ENCODE data around the gene AQP5. TPM values are rescaled to one million over a fixed set of nuclear protein-coding genes. Genes with fewer than 3 reads are reported as not detected.
A peak's percentile ranks its signal among the peaks of the same experiment; 100 is the strongest.

Gene AQP5
- total and polyA plus RNA-seq, 2 of the 8 experiments (the other 6 are each of a cell fraction or from before 2014, with no cell fraction given), result 2.5 to 3.2 TPM

DNA sequence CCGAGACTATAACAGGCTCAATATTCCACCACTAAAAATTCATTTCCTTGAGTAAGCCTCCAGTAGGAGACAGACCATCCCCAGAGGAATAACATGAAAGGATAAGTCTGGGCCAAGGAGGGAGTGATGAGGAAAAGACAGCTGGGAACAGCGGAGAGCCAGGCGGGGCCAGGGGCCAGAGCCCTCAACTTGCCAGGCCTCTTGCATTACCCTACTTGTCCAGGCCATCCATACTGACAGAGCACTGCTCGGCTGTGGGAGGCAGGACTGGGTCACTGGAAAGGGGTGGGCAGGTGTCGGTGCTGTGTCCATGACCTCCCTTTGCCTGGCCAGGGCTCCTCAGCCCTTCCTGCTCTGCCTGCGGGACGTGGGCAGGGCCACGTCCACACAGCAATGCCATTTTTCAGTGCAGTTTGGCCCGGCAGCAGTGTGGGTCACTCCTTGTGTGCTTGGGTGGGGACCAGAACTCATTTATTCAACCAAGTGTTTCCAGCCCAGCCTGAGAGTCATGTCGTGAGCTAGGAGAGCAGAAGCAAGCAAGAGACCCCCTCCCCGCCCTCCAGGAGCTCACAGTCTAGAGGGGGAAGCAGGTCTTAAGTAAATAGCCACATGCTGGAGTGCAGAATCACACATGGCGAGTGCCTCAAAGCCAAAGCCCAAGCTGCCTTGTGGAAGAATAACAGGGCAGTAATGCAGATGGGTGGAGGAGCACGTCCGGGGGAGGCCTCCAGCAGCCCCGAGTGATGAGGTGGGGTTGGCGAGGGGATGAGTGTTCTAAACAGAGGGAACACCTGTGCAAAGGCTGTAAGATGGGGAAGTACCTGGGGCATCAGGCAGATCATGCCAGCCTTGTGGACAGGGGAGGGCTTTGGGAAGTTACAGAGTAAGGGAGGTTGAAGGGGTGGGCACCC lies 49.1 kb upstream of the AQP5 start:
- 86% methylated on average over 16 of the region's 16 CpGs; no CpG with 5 or more reads in 1 of the 2 experiments for WGBS, 2 experiments (ENCODE audit: extremely low coverage in 1 of 2, insufficient coverage in 1 of 2, insufficient read length in 1 of 2, insufficient replicate concordance in 2 of 2, low coverage in 1 of 2, low lambda C conversion rate in 2 of 2, missing lambda C conversion rate in 1 of 2)

More for the DNA sequence above, 49.1 kb upstream of the AQP5 start:
- H3K4me3 ChIP-seq (ENCODE audit: extremely low read depth in 1 of 4, insufficient read depth in 2 of 4, low read depth in 3 of 4, low read length in 4 of 4), result no peak overlapping the region
- H3K23me2 ChIP-seq (ENCODE audit: low read depth, low read length), result no peaks in the 10 kb centered on the region
- peaks cover 0 to 3% (median 0%) of the 10 kb centered on the region in 4 experiments; a peak in 2 of 7 replicates for H3K27me3 ChIP-seq (replicated peaks in 1 of 4; ENCODE audit: control insufficient read depth in 3 of 4, extremely low read depth in 1 of 4, insufficient read depth in 3 of 4, low read length in 3 of 4)
- H3K23ac ChIP-seq (ENCODE audit: insufficient read length), result no peak overlapping the region
- no peak overlapping the region for H3K4me2 ChIP-seq (ENCODE audit: insufficient read depth in 1 of 2, low read depth in 2 of 2, low read length in 2 of 2)
- H2BK120ac ChIP-seq (replicated peaks; ENCODE audit: low read depth, low read length), result no peak overlapping the region
- no peak overlapping the region for H3K14ac ChIP-seq (ENCODE audit: insufficient read length)
- H3K27ac ChIP-seq (ENCODE audit: low read depth, low read length), result no peak overlapping the region
- H2AFZ ChIP-seq (ENCODE audit: low read length), result no peak overlapping the region
- no peaks in the 10 kb centered on the region for H4K20me1 ChIP-seq (replicated peaks in 1 of 2; ENCODE audit: control insufficient read depth in 1 of 2, insufficient read depth in 2 of 2, low read length in 2 of 2)
- no peak overlapping the region for H4K8ac ChIP-seq (ENCODE audit: extremely low read depth, insufficient read depth, low read length)
- peaks cover 0 to 25% (median 12%) of the 10 kb centered on the region in 4 experiments; a peak in 6 of 7 replicates for H3K4me1 ChIP-seq (replicated peaks in 1 of 4; ENCODE audit: control insufficient read depth in 3 of 4, insufficient read depth in 4 of 4, low read length in 3 of 4)
- no peaks in the 10 kb centered on the region for H3K79me2 ChIP-seq (ENCODE audit: control insufficient read depth in 1 of 2, insufficient read depth in 2 of 2, low read length in 2 of 2)
- H3K18ac ChIP-seq (ENCODE audit: extremely low read depth, low read length), result no peak overlapping the region
- POLR2A ChIA-PET (ENCODE audit: partially characterized antibody), result interaction anchor here (1.1 to 1.3 kb wide), 2 partner anchors 10 to 33 kb away, joined by 3 to 4 read pairs; no protein-coding TSS in a partner anchor
- H3K4ac ChIP-seq (replicated peaks; ENCODE audit: insufficient read length, low read depth, low read length), result no peak overlapping the region
- DNase-seq (ENCODE audit: low read depth in 1 of 2, low spot score in 2 of 2), result no peak
- no peaks in the 10 kb centered on the region for H3K36me3 ChIP-seq (ENCODE audit: control insufficient read depth in 2 of 4, insufficient read depth in 4 of 4, low read length in 3 of 4)
- no peak overlapping the region for H2AK5ac ChIP-seq (ENCODE audit: low read depth, low read length)
- no peaks in the 10 kb centered on the region for H3K79me1 ChIP-seq (ENCODE audit: low read depth, low read length)
- H3K56ac ChIP-seq (replicated peaks; ENCODE audit: insufficient read length, low read depth, low read length), result no peak overlapping the region
- no peak overlapping the region for H4K5ac ChIP-seq (ENCODE audit: insufficient read length, low read depth, low read length)
- H2BK20ac ChIP-seq (ENCODE audit: low read length), result 0 out of 2 replicates have a peak overlapping the region, but pooled peaks have one; percentile 48
- TF ChIP-seq SP1 (IDR thresholded peaks at IDR 0.05; ENCODE audit: low read depth, low read length), result no peak
- peak; percentile 21; the same call in 1 of the 2 replicates for TF ChIP-seq E2F6 (IDR thresholded peaks at IDR 0.05)
- TF ChIP-seq, protein P1, sequence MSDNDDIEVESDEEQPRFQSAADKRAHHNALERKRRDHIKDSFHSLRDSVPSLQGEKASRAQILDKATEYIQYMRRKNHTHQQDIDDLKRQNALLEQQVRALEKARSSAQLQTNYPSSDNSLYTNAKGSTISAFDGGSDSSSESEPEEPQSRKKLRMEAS (IDR thresholded peaks at IDR 0.05), result peak; percentile 34; the same call in 1 of the 2 replicates
- no peak overlapping the region for H3K9ac ChIP-seq (replicated peaks in 1 of 4; ENCODE audit: extremely low read depth in 1 of 4, low read depth in 3 of 4, low read length in 3 of 4)
- no peaks in the 10 kb centered on the region for H3K9me3 ChIP-seq (ENCODE audit: insufficient read depth in 2 of 2, low read depth in 1 of 2, low read length in 1 of 2)
- no peak overlapping the region for H2BK15ac ChIP-seq (ENCODE audit: low read length)
- H2BK12ac ChIP-seq (ENCODE audit: low read depth, low read length), result no peak overlapping the region
- FAIRE-seq, result no peak
- CTCF ChIA-PET (ENCODE audit: partially characterized antibody), result interaction anchor here (0.6 to 3.2 kb wide), 13 partner anchors 11 to 847 kb away, joined by 3 to 16 read pairs (median 4); no protein-coding TSS in a partner anchor
- 0 out of 2 replicates have a peak overlapping the region, but pooled peaks have one; percentile 35 for H2BK5ac ChIP-seq (ENCODE audit: low read depth, low read length)
- no peak overlapping the region for H4K91ac ChIP-seq (replicated peaks; ENCODE audit: insufficient read length, low read length)

Data from H1 (cell line).